ENCODE results near the gene CFAP46. TPM values are rescaled to one million over a fixed set of nuclear protein-coding genes. Genes with fewer than 3 reads are reported as not detected.

The CFAP46 gene
- total RNA-seq, 1 donor from 2014 or later = 5.2 TPM

DNA sequence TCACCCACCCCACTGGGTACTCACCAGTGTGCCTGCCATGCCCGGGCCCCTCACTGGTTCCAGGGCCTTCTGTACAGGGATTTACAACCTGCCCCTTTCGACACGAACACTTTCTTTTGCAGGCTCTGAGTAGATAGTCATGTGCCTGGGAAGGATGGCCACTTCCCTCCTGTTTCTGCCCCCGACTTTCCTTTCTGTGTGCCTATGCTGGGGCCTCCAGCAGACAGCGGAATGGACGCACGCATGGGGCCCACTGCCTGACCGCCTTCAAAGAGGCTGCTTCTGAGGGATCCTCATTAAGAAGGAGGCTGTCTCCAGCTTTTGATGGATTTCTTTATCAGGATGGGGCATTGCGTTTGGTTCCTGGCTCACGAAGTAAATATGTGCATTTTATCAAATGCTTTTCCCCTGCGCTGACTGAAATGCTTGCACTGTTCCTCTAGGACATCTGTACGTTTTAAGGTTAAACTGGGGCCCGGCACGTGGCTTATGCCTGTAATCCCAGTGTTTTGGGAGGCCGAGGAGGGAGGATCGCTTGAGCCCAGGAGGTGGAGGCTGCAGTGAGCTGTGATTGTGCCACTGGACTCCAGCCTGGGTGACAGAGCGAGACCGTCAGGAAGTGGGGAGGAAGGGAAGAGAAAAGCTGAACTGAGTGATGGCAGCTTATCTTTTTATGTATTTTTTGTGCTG is 127.1 kb downstream of the CFAP46 start:
- Mint-ChIP-seq H3K4me3 (ENCODE audit: unreplicated experiment) (no peak overlapping the region), H3K27ac (ENCODE audit: unreplicated experiment) (no peak overlapping the region), H3K36me3 (ENCODE audit: unreplicated experiment) (peaks cover 19% of the 10 kb centered on the region), H3K27me3 (ENCODE audit: unreplicated experiment) (peaks cover 21% of the 10 kb centered on the region), H3K4me1 (ENCODE audit: low read depth, unreplicated experiment) (no peaks in the 10 kb centered on the region), H3K9me3 (ENCODE audit: unreplicated experiment) (peaks cover 10% of the 10 kb centered on the region)
- TF ChIP-seq, protein P1, sequence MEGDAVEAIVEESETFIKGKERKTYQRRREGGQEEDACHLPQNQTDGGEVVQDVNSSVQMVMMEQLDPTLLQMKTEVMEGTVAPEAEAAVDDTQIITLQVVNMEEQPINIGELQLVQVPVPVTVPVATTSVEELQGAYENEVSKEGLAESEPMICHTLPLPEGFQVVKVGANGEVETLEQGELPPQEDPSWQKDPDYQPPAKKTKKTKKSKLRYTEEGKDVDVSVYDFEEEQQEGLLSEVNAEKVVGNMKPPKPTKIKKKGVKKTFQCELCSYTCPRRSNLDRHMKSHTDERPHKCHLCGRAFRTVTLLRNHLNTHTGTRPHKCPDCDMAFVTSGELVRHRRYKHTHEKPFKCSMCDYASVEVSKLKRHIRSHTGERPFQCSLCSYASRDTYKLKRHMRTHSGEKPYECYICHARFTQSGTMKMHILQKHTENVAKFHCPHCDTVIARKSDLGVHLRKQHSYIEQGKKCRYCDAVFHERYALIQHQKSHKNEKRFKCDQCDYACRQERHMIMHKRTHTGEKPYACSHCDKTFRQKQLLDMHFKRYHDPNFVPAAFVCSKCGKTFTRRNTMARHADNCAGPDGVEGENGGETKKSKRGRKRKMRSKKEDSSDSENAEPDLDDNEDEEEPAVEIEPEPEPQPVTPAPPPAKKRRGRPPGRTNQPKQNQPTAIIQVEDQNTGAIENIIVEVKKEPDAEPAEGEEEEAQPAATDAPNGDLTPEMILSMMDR (IDR thresholded peaks at IDR 0.05; ENCODE audit: partially characterized antibody, unreplicated experiment) = no peak
- no peak for DNase-seq

DNA sequence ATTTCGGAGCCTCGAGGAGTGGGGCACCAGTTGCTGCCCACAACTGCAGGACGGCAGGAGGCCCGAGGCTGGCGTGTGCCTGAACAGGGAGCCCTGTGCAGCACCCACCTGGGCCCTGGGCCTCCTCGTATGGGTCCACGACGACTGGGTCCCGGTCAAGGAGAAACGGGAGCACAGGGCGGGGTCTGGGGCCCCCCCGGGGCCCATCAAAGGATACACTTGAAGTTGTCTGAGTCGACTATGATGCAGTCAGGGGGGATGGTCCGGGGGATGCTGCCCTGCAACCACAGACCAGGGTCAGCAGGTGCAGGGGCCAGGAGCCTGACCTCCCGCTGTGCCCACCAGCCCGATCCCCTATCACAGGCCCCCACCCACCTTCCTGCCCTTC is 127.9 kb downstream of the CFAP46 start:
- TF ChIP-seq, protein P1 (IDR thresholded peaks at IDR 0.05; ENCODE audit: partially characterized antibody, unreplicated experiment) = no peak
- H3K36me3 Mint-ChIP-seq (ENCODE audit: unreplicated experiment) = peaks cover 11% of the 10 kb centered on the region
- H3K27ac Mint-ChIP-seq (ENCODE audit: unreplicated experiment) = no peak overlapping the region
- peaks cover 15% of the 10 kb centered on the region for H3K27me3 Mint-ChIP-seq (ENCODE audit: unreplicated experiment)
- no peaks in the 10 kb centered on the region for H3K4me1 Mint-ChIP-seq (ENCODE audit: low read depth, unreplicated experiment)
- no peak overlapping the region for H3K4me3 Mint-ChIP-seq (ENCODE audit: unreplicated experiment)
- peaks cover 2% of the 10 kb centered on the region for H3K9me3 Mint-ChIP-seq (ENCODE audit: unreplicated experiment)
- DNase-seq = no peak

DNA sequence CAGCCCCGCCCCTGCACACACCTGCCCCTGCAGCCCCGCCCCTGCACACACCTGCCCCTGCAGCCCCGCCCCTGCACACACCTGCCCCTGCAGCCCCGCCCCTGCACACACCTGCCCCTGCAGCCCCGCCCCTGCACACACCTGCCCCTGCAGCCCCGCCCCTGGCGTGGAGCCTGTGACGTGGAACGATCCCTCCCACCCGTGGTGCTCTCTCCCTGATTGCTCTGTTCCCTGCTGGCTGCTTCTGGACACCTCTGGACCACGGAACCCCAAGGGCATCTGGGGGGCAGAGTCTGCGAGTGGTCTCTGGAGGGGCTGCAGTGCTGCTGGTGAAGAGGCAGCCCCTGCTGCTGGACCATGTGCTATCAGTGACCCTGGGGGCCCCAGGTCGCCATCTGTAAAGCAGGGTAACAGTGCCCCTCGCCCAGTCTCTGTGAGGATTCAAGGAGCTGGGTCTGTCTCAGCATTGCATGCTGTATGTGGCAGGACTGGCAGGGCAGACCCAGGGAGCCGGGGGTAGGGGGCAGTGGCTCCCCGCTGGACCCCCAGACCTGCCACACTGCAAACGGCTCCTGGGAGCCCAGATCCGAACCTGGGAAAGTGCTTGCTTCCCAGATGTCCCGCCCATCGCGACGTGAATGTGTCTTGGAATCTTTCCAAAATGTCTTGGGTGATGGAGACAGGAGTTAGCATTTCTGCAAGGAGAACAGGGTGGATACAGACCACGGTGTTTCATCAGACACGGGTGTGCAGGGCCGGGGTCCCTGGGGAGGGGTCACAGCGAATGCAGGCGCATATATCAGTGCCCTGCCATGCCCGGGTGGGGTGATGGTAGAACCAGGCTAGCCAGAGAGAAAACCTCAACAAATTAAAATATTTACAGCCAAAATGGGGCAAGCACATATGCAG is 128.6 kb downstream of the CFAP46 start:
- H3K36me3 Mint-ChIP-seq (ENCODE audit: unreplicated experiment) = peaks cover 4% of the 10 kb centered on the region
- no peak for DNase-seq
- H3K4me3 Mint-ChIP-seq (ENCODE audit: unreplicated experiment) = no peak overlapping the region
- peaks cover 15% of the 10 kb centered on the region for H3K27me3 Mint-ChIP-seq (ENCODE audit: unreplicated experiment)
- H3K9me3 Mint-ChIP-seq (ENCODE audit: unreplicated experiment) = peaks cover 2% of the 10 kb centered on the region
- TF ChIP-seq, protein P1 (IDR thresholded peaks at IDR 0.05; ENCODE audit: partially characterized antibody, unreplicated experiment) = no peak
- no peaks in the 10 kb centered on the region for H3K4me1 Mint-ChIP-seq (ENCODE audit: low read depth, unreplicated experiment)
- no peak overlapping the region for H3K27ac Mint-ChIP-seq (ENCODE audit: unreplicated experiment)

DNA sequence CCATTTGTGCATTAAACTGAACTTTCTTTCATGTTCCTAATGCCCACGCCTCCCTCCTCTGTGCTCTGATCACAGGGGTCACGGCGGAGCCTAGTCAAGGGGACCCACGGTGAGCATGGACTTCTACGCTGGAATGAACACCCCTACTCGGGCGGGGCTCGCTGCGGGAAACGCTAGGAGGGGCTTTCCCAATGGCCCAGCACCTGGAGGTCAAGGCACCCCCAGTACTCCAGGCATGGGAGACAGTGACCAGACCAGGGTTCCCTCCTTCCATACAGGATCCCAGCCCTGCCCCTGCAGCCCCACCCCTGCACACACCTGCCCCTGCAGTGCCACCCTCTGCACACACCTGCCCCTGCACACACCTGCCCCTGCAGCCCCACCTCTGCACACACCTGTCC is 129.4 kb downstream of the CFAP46 start:
- Mint-ChIP-seq H3K4me3 (ENCODE audit: unreplicated experiment) (no peak overlapping the region), H3K36me3 (ENCODE audit: unreplicated experiment) (peaks cover 4% of the 10 kb centered on the region), H3K27ac (ENCODE audit: unreplicated experiment) (no peak overlapping the region), H3K4me1 (ENCODE audit: low read depth, unreplicated experiment) (no peaks in the 10 kb centered on the region), H3K27me3 (ENCODE audit: unreplicated experiment) (peaks cover 12% of the 10 kb centered on the region), H3K9me3 (ENCODE audit: unreplicated experiment) (peaks cover 2% of the 10 kb centered on the region)
- DNase-seq = no peak
- TF ChIP-seq, protein P1 (IDR thresholded peaks at IDR 0.05; ENCODE audit: partially characterized antibody, unreplicated experiment) = no peak

DNA sequence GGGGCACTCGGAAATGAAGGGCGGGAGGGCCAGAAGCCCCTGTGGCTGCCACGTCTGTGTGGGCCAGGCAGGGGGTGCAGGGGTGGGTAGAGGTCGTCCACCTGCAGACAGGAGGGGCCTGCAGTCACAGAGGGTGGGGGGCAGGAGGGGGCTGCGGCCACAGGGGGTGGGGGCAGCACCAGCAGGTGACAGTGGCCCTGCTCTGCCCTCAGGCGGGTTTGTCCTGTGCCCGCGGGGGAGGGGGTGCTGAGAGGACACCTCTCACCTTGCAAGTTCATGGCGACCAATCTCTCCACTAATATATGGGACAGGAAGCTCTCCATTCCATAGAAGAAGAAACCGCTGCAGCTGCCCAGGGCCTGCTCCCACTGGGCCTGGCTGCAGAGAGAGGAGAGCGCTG is 129.8 kb downstream of the CFAP46 start:
- no peak overlapping the region for H3K27ac Mint-ChIP-seq (ENCODE audit: unreplicated experiment)
- no peak for DNase-seq
- no peaks in the 10 kb centered on the region for H3K4me1 Mint-ChIP-seq (ENCODE audit: low read depth, unreplicated experiment)
- peaks cover 12% of the 10 kb centered on the region for H3K27me3 Mint-ChIP-seq (ENCODE audit: unreplicated experiment)
- peaks cover 2% of the 10 kb centered on the region for H3K9me3 Mint-ChIP-seq (ENCODE audit: unreplicated experiment)
- TF ChIP-seq, protein P1 (IDR thresholded peaks at IDR 0.05; ENCODE audit: partially characterized antibody, unreplicated experiment) = no peak
- H3K36me3 Mint-ChIP-seq (ENCODE audit: unreplicated experiment) = peaks cover 3% of the 10 kb centered on the region
- no peak overlapping the region for H3K4me3 Mint-ChIP-seq (ENCODE audit: unreplicated experiment)

Measured in glutamatergic neuron (in vitro differentiated cells).